ENCODE results near the gene SCT. TPM values are rescaled to one million over a fixed set of nuclear protein-coding genes. Genes with fewer than 3 reads are reported as not detected.

The SCT gene
- total and polyA plus RNA-seq, 8 donors: 1.6 to 3.0 (median 2.5) TPM; not detected in 2

GRCh38 chr11:636511-637332, 9.7 kb upstream of the SCT start, which contains the start of gene DRD4:
TSS of gene DRD4 (plus strand) at chr11:637269. CDS start at chr11:637305, 36 bp downstream.
- Histone ChIP-seq H3K27me3 (peaks cover 39 to 57% of the 10 kb centered on the region in 2 donors), H3K27ac (no peak within 1 kb of the TSS), H3K4me1 (peaks cover 3 to 32% of the 10 kb centered on the region in 2 donors), H3K9me3 (no peaks in the 10 kb centered on the region), H3K36me3 (peaks cover 0 to 1% of the 10 kb centered on the region in 2 donors), H3K4me3 (peak within 1 kb of the TSS in 1 of 2 donors; percentile 20)
- intact Hi-C loops (cut with DNase I): no loop called here
- ATAC-seq (peak; percentile 66), DNase-seq (peak in 2 of 4 donors; percentile 27 to 72)
- no peak for TF ChIP-seq CTCF (IDR thresholded peaks at IDR 0.05)

GRCh38 chr11:635945-636510, 9.0 kb upstream of the SCT start:
- Histone ChIP-seq H3K9me3 (no peaks in the 10 kb centered on the region), H3K36me3 (no peaks in the 10 kb centered on the region), H3K4me1 (peaks cover 3 to 30% of the 10 kb centered on the region in 2 donors), H3K4me3 (no peak overlapping the region), H3K27ac (no peak overlapping the region), H3K27me3 (peaks cover 39 to 55% of the 10 kb centered on the region in 2 donors)
- DNase-seq: no peak
- no peak for ATAC-seq
- intact Hi-C loops (cut with DNase I): no loop called here
- TF ChIP-seq CTCF (IDR thresholded peaks at IDR 0.05): no peak

- DNase-seq: no peak
- Histone ChIP-seq H3K9me3 (no peaks in the 10 kb centered on the region), H3K4me1 (peaks cover 0 to 2% of the 10 kb centered on the region in 2 donors), H3K36me3 (no peaks in the 10 kb centered on the region), H3K4me3 (no peak overlapping the region), H3K27ac (no peak overlapping the region), H3K27me3 (peaks cover 10 to 31% of the 10 kb centered on the region in 2 donors)
- TF ChIP-seq CTCF (IDR thresholded peaks at IDR 0.05): no peak
- intact Hi-C loops (cut with DNase I): no loop called here
- no peak for ATAC-seq
These were observed 3.9 kb upstream of the SCT start for GRCh38 chr11:630871-631270.

- ATAC-seq: no peak
These were observed 2.2 kb upstream of the SCT start for GRCh38 chr11:629237-629583.

More at GRCh38 chr11:629237-629583, 2.2 kb upstream of the SCT start:
- H3K9me3 ChIP-seq: no peaks in the 10 kb centered on the region
- H3K4me1 ChIP-seq: peaks cover 0 to 2% of the 10 kb centered on the region in 2 donors
- H3K27me3 ChIP-seq: peaks cover 14 to 44% of the 10 kb centered on the region in 2 donors
- DNase-seq: no peak
- H3K27ac ChIP-seq: no peak overlapping the region
- intact Hi-C loops (cut with DNase I): no loop called here
- no peaks in the 10 kb centered on the region for H3K36me3 ChIP-seq
- TF ChIP-seq CTCF (IDR thresholded peaks at IDR 0.05): no peak
- no peak overlapping the region for H3K4me3 ChIP-seq

Data from left lung (tissue), 10 donors.